ENCODE data around the gene KIF1B.

The KIF1B gene

DNA sequence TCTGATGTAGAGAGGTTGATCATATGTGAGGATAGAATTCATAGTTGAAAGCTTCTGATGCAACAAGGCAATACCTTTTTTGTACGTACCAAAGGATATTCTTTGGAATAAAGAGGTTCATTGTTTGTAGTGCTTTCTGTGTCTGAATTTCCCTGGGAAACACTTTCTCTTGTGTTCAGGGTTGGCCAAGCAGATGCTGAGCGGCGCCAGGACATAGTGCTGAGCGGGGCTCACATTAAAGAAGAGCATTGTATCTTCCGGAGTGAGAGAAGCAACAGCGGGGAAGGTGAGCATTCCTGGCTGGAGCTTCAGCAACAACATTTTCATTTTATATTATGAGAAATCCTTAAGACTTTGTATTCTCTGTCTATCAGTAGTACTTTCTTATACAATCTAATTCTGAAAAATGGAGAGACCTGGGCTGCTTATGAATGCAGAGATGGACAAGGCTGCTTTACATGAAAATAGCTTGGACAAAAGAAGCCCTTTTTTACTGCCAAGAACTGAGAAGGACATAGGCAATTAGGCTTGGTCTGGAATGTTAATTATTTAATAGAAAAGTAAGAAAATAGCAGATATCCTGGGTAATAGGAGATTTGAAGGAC, 85.2 kb downstream of the KIF1B start:
- no peak overlapping the region for H3K4me3 ChIP-seq (ENCODE audit: low read depth, low read length)
- no peak for TF ChIP-seq CTCF (IDR thresholded peaks at IDR 0.05; ENCODE audit: low read depth, low read length)
- in situ Hi-C loops (cut with HindIII; ENCODE audit: low sequenced_read_pairs), result no loop called here
- no peak for DNase-seq (ENCODE audit: low read depth, low spot score)

GRCh38 chr1:10299151-10299550, 88.8 kb downstream of the KIF1B start:
- in situ Hi-C loops (cut with HindIII; ENCODE audit: low sequenced_read_pairs), result no loop called here
- DNase-seq (ENCODE audit: low read depth, low spot score), result no peak
- no peak for TF ChIP-seq CTCF (IDR thresholded peaks at IDR 0.05; ENCODE audit: low read depth, low read length)
- H3K4me3 ChIP-seq (ENCODE audit: low read depth, low read length), result no peak overlapping the region

DNA sequence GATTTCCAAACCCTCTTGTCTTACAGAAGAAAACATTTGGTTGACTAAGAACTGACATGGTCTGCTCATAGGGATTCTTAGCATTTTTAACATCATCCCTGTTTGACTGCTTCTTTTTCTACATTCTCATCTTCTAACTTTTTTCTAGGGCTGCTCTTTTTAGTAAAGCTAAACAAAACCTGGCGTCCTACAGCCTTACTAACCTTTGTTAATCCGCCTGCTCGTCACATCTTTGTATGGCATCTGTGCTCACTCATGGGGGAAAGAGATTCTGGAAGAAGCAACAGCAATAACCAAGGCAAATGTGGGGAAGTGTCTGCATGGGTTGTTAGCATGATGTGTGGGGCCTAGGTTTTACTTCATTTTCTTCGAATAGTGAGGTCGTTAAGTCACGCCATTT, 92.0 kb downstream of the KIF1B start:
- no peak overlapping the region for H3K4me3 ChIP-seq (ENCODE audit: low read depth, low read length)
- in situ Hi-C loops (cut with HindIII; ENCODE audit: low sequenced_read_pairs), result no loop called here
- no peak for TF ChIP-seq CTCF (IDR thresholded peaks at IDR 0.05; ENCODE audit: low read depth, low read length)
- DNase-seq (ENCODE audit: low read depth, low spot score), result no peak

GRCh38 chr1:10304295-10304694, 93.9 kb downstream of the KIF1B start:
- H3K4me3 ChIP-seq (ENCODE audit: low read depth, low read length), result no peak overlapping the region
- no peak for TF ChIP-seq CTCF (IDR thresholded peaks at IDR 0.05; ENCODE audit: low read depth, low read length)
- no peak for DNase-seq (ENCODE audit: low read depth, low spot score)
- in situ Hi-C loops (cut with HindIII; ENCODE audit: low sequenced_read_pairs), result no loop called here

DNA sequence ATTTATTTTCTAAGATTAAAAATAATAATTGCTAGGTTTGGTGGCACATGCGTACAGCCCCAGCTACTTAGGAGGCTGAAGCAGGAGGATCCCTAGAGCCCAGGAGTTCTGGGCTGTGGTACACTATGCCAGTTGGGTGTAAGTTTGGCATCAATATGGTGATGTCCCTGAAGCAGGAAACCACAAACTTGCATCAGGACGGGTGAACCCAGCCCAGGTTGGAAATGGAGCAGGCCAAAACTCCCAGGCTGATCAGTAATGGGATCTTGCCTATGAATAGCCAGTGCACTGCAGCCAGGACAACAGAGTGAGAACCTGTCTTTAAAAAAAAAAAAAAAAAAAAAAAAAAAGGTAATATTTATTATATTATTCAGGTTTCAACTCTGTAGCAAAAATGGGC, 96.1 kb downstream of the KIF1B start:
- DNase-seq (ENCODE audit: low read depth, low spot score), result no peak
- in situ Hi-C loops (cut with HindIII; ENCODE audit: low sequenced_read_pairs), result no loop called here
- no peak for TF ChIP-seq CTCF (IDR thresholded peaks at IDR 0.05; ENCODE audit: low read depth, low read length)
- no peak overlapping the region for H3K4me3 ChIP-seq (ENCODE audit: low read depth, low read length)

- H3K4me3 ChIP-seq (ENCODE audit: low read depth, low read length), result no peak overlapping the region
- TF ChIP-seq CTCF (IDR thresholded peaks at IDR 0.05; ENCODE audit: low read depth, low read length), result no peak
- in situ Hi-C loops (cut with HindIII; ENCODE audit: low sequenced_read_pairs), result no loop called here
- DNase-seq (ENCODE audit: low read depth, low spot score), result no peak
These were observed 97.6 kb downstream of the KIF1B start for GRCh38 chr1:10308001-10308400.

All from astrocyte of the spinal cord (primary cell).